HCT116 (cell line): ENCODE data around the gene RNF207. TPM values are rescaled to one million over a fixed set of nuclear protein-coding genes. Genes with fewer than 3 reads are reported as not detected.

Experiments
- ATAC-seq: fragments of 200-7000 bp; cut with Tn5 transposase; 2 replicates; pipeline ENCODE4 v1.9.1; 2020; ENCODE audit warnings: mild to moderate bottlenecking, moderate library complexity
- BruUV-seq: library from RNA; stranded (reverse); fragments of 400-500 nt; replicated peaks from 2 replicates; lab custom pipeline; 2021; lab: Mats Ljungman, UMichigan
- CTCF ChIA-PET: fragments of 300-600 bp; sonication (Branson Sonifier 250); formaldehyde crosslinking; loops from one replicate; lab custom pipeline; 2021; ENCODE audit warnings: antibody characterized with exemption; lab: Charles Lee
- POLR2A ChIA-PET: fragments of 300-600, 350-600 bp; sonication (Branson Sonifier 250); formaldehyde crosslinking; loops from one replicate; lab custom pipeline; 2021; ENCODE audit warnings: antibody characterized with exemption; lab: Charles Lee
- RAD21 ChIA-PET, 2 experiments: fragments of 300-600 bp; sonication (Branson Sonifier 250); formaldehyde crosslinking; loops; one replicate each; lab custom pipeline; 2023; ENCODE audit warnings: low total read pairs in 2 of 2; ENCODE audit not compliant: uncharacterized antibody in 2 of 2, unreplicated experiment in 2 of 2, low non-redundant PET in 1 of 2; lab: Charles Lee
- DNase-seq: peaks from one replicate; pipeline ENCODE4 v3.0.0-alpha.2; 2010; ENCODE audit warnings: low read depth, low spot score
- H2AFZ ChIP-seq: fragments of 200-600 bp; shearing (Covaris generic), sonication (generic); 2 replicates; pipeline ENCODE4 v1.6.1; 2017; ENCODE audit warnings: low read depth, mixed run types, mixed read lengths, antibody characterized with exemption, low read length; ENCODE audit not compliant: poor library complexity, severe bottlenecking
- H3K27ac ChIP-seq: 2 replicates; pipeline ENCODE4 v1.5.1; 2012; ENCODE audit warnings: low read depth, low read length
- H3K27me3 ChIP-seq: fragments of 200-600 bp; sonication (generic); 2 replicates; pipeline ENCODE4 v1.6.1; 2016; ENCODE audit warnings: mixed run types, low read length, mixed read lengths; ENCODE audit not compliant: insufficient read depth
- H3K36me3 ChIP-seq, 2 experiments: fragments of 200-500 bp in 1 of 2; fragments of 200-600 bp in 1 of 2; sonication (Bioruptor generic) in 1 of 2; sonication (generic) in 1 of 2; 2 replicates each; pipeline versions ENCODE4 v1.5.1 to v1.6.1; 2014 to 2016; ENCODE audit warnings: low read length in 2 of 2, inconsistent platforms in 1 of 2, mixed read lengths in 1 of 2, mixed run types in 1 of 2; ENCODE audit not compliant: insufficient read depth in 2 of 2, control insufficient read depth in 1 of 2
- H3K4me1 ChIP-seq, 2 experiments: fragments of 200-600 bp in 1 of 2; sonication (generic) in 1 of 2; 2 replicates each; pipeline versions ENCODE4 v1.5.1 to v1.6.1; 2012 to 2017; ENCODE audit warnings: low read length in 2 of 2, inconsistent platforms in 1 of 2, mild to moderate bottlenecking in 1 of 2, mixed read lengths in 1 of 2, mixed run types in 1 of 2, moderate library complexity in 1 of 2; ENCODE audit not compliant: insufficient read depth in 2 of 2, control insufficient read depth in 1 of 2
- H3K4me2 ChIP-seq: fragments of 200-600 bp; sonication (generic); 2 replicates; pipeline ENCODE4 v1.6.1; 2017; ENCODE audit warnings: mixed run types, low read length, mixed read lengths
- H3K4me3 ChIP-seq, 2 experiments: fragments of 200-600 bp in 1 of 2; sonication (generic) in 1 of 2; replicated peaks in 1 of 2; 2 replicates each; pipeline ENCODE4 v1.5.1; 2011 to 2016; ENCODE audit warnings: low read length in 2 of 2, control low read depth in 1 of 2, low read depth in 1 of 2, mild to moderate bottlenecking in 1 of 2, mixed read lengths in 1 of 2, mixed run types in 1 of 2
- H3K79me2 ChIP-seq: fragments of 200-600 bp; sonication (generic); 2 replicates; pipeline ENCODE4 v1.6.1; 2017; ENCODE audit warnings: mild to moderate bottlenecking, mixed run types, low read length, moderate library complexity, mixed read lengths; ENCODE audit not compliant: insufficient read depth
- H3K9ac ChIP-seq: fragments of 200-600 bp; sonication (generic); 2 replicates; pipeline ENCODE4 v1.6.1; 2016; ENCODE audit warnings: low read length, mixed read lengths
- H3K9me2 ChIP-seq: fragments of 200-600 bp; sonication (generic), shearing (Covaris generic); 2 replicates; pipeline ENCODE4 v1.6.1; 2017; ENCODE audit warnings: mixed run types, mild to moderate bottlenecking, moderate library complexity; ENCODE audit not compliant: insufficient read depth
- H3K9me3 ChIP-seq, 2 experiments: fragments of 200-500 bp in 1 of 2; fragments of 200-600 bp in 1 of 2; sonication (Bioruptor generic) in 1 of 2; sonication (generic) in 1 of 2; 2 replicates each; pipeline ENCODE4 v1.6.1; 2014 to 2017; ENCODE audit warnings: low read length in 2 of 2, mixed read lengths in 2 of 2, inconsistent platforms in 1 of 2, low read depth in 1 of 2, mild to moderate bottlenecking in 1 of 2, mixed run types in 1 of 2, moderate library complexity in 1 of 2; ENCODE audit not compliant: control insufficient read depth in 1 of 2, insufficient read depth in 1 of 2
- H4K20me1 ChIP-seq: fragments of 200-600 bp; sonication (generic), shearing (Covaris generic); 2 replicates; pipeline ENCODE4 v1.6.1; 2017; ENCODE audit warnings: mixed run types, mild to moderate bottlenecking, moderate library complexity; ENCODE audit not compliant: insufficient read depth
- CBX3 ChIP-seq: IDR thresholded peaks from 2 replicates; pipeline ENCODE4 v1.6.1; 2012; ENCODE audit warnings: low read depth
- CEBPB ChIP-seq: IDR thresholded peaks from 2 replicates; pipeline ENCODE4 v1.6.1; 2012; ENCODE audit warnings: low read depth
- CTCF ChIP-seq, 3 experiments: fragments of 200-600 bp in 1 of 3; sonication (generic) in 1 of 3; IDR thresholded peaks in 2 of 3; conservative IDR thresholded peaks in 1 of 3; 2 replicates each; pipeline ENCODE4 v1.5.1; 2012 to 2017; ENCODE audit warnings: low read depth in 2 of 3, low read length in 2 of 3, antibody characterized with exemption in 1 of 3, borderline replicate concordance in 1 of 3, control low read depth in 1 of 3, mild to moderate bottlenecking in 1 of 3, mixed read lengths in 1 of 3, mixed run types in 1 of 3, moderate library complexity in 1 of 3; ENCODE audit not compliant: insufficient read depth in 1 of 3
- EGR1 ChIP-seq: IDR thresholded peaks from 2 replicates; pipeline ENCODE4 v1.6.1; 2012; ENCODE audit warnings: low read depth
- ELF1 ChIP-seq: IDR thresholded peaks from 2 replicates; pipeline ENCODE4 v1.6.1; 2012; ENCODE audit warnings: low read depth, borderline replicate concordance
- EZH2 ChIP-seq: fragments of 200-600 bp; sonication (generic); IDR thresholded peaks from 2 replicates; pipeline ENCODE4 v1.6.1; 2017; ENCODE audit warnings: antibody characterized with exemption, mixed run types
- JUND ChIP-seq: IDR thresholded peaks from 2 replicates; pipeline ENCODE4 v1.6.1; 2012
- MAX ChIP-seq: IDR thresholded peaks from 2 replicates; pipeline ENCODE4 v1.6.1; 2012
- POLR2AphosphoS5 ChIP-seq: IDR thresholded peaks from 2 replicates; pipeline ENCODE4 v1.6.1; 2011; ENCODE audit warnings: mild to moderate bottlenecking, low read depth, low read length, moderate library complexity
- RAD21 ChIP-seq: IDR thresholded peaks from 2 replicates; pipeline ENCODE4 v1.6.1; 2012; ENCODE audit warnings: low read depth, mild to moderate bottlenecking
- SIN3A ChIP-seq: IDR thresholded peaks from 2 replicates; pipeline ENCODE4 v1.6.1; 2012; ENCODE audit warnings: low read depth
- SP1 ChIP-seq: IDR thresholded peaks from 2 replicates; pipeline ENCODE4 v1.6.1; 2012; ENCODE audit warnings: low read depth
- YY1 ChIP-seq: IDR thresholded peaks from 2 replicates; pipeline ENCODE4 v1.6.1; 2011; ENCODE audit warnings: low read length, low read depth, moderate library complexity, mild to moderate bottlenecking; ENCODE audit not compliant: insufficient replicate concordance; ENCODE audit errors: extremely low read depth
- ZFX ChIP-seq: fragments of 450-650 bp; IDR thresholded peaks from 2 replicates; pipeline ENCODE4 v1.6.1; 2017
- ZNF274 ChIP-seq: fragments of 200-500 bp; sonication (Bioruptor generic); IDR thresholded peaks from 2 replicates; pipeline ENCODE4 v1.6.1; 2014; ENCODE audit warnings: mild to moderate bottlenecking, low read depth, low read length, inconsistent platforms
- intact Hi-C: fragments of 100-400 bp; cut with micrococcal nuclease; formaldehyde crosslinking; loops from 2 replicates; pipeline ENCODE4 v1.10.0; 2022
- total RNA-seq: library from RNA; stranded (reverse); gene quantifications from one replicate; pipeline ENCODE4 v1.2.1, GENCODE V29; 2021; ENCODE audit not compliant: unreplicated experiment

The RNF207 gene
- total RNA-seq, 1 experiment from 2014 or later: 61.2 TPM

GRCh38 chr1:6175411-6175828 lies 30.5 kb upstream of the RNF207 start:
- no peak overlapping the region for H3K27ac ChIP-seq
- H3K36me3 ChIP-seq: no peaks in the 10 kb centered on the region
- no peaks in the 10 kb centered on the region for H3K27me3 ChIP-seq
- RAD21 ChIA-PET: no interaction called here
- no peak overlapping the region for H3K4me2 ChIP-seq
- no peaks in the 10 kb centered on the region for H3K79me2 ChIP-seq
- no peak overlapping the region for H3K9ac ChIP-seq
- POLR2A ChIA-PET: no interaction called here
- no peaks in the 10 kb centered on the region for H4K20me1 ChIP-seq
- H3K4me1 ChIP-seq: peaks cover 6 to 11% of the 10 kb centered on the region in 2 experiments; a peak in 3 of 4 replicates
- intact Hi-C loops: no loop called here
- BruUV-seq: no TSS peak
- H2AFZ ChIP-seq: no peak overlapping the region
- no peak for DNase-seq
- CTCF ChIA-PET: no interaction called here
- TF ChIP-seq EZH2 (no peak), ELF1 (no peak), CEBPB (no peak), POLR2AphosphoS5 (no peak), CTCF (IDR thresholded peaks at IDR 0.05 in 2 of 3, conservative IDR thresholded peaks at IDR 0.05 in 1 of 3; ENCODE audit: borderline replicate concordance in 1 of 3, insufficient read depth in 1 of 3, low read depth in 2 of 3, low read length in 2 of 3) (no peak), ZNF274 (no peak)
- ATAC-seq: no peak
- H3K4me3 ChIP-seq: no peak overlapping the region
- no peaks in the 10 kb centered on the region for H3K9me3 ChIP-seq
- no peaks in the 10 kb centered on the region for H3K9me2 ChIP-seq

GRCh38 chr1:6176779-6177178 lies 29.1 kb upstream of the RNF207 start:
- Histone ChIP-seq H3K4me3 (no peak overlapping the region), H3K27me3 (no peaks in the 10 kb centered on the region), H4K20me1 (no peaks in the 10 kb centered on the region), H3K4me2 (no peak overlapping the region), H2AFZ (no peak overlapping the region), H3K9ac (no peak overlapping the region), H3K4me1 (peaks cover 6 to 11% of the 10 kb centered on the region in 2 experiments; a peak in 3 of 4 replicates), H3K27ac (no peak overlapping the region), H3K9me3 (no peaks in the 10 kb centered on the region), H3K36me3 (no peaks in the 10 kb centered on the region), H3K9me2 (no peaks in the 10 kb centered on the region), H3K79me2 (no peaks in the 10 kb centered on the region)
- TF ChIP-seq CTCF (IDR thresholded peaks at IDR 0.05 in 2 of 3, conservative IDR thresholded peaks at IDR 0.05 in 1 of 3; ENCODE audit: borderline replicate concordance in 1 of 3, insufficient read depth in 1 of 3, low read depth in 2 of 3, low read length in 2 of 3): no peak
- TF ChIP-seq SIN3A: no peak
- TF ChIP-seq EZH2: no peak
- no peak for TF ChIP-seq RAD21
- no peak for TF ChIP-seq ZFX
- no peak for TF ChIP-seq POLR2AphosphoS5
- TF ChIP-seq SP1: no peak
- no peak for TF ChIP-seq YY1
- no peak for TF ChIP-seq MAX
- TF ChIP-seq ZNF274: no peak
- no peak for TF ChIP-seq ELF1
- no peak for TF ChIP-seq EGR1
- no peak for TF ChIP-seq CEBPB
- no peak for TF ChIP-seq CBX3
- TF ChIP-seq JUND: no peak
- intact Hi-C loops: no loop called here
- POLR2A ChIA-PET: no interaction called here
- CTCF ChIA-PET: no interaction called here
- no peak for ATAC-seq
- RAD21 ChIA-PET: interaction anchor here in 1 of 2 experiments (0.5 kb wide), 1 partner anchor 28 kb away, joined by 3 read pairs; no protein-coding TSS in a partner anchor
- no peak for DNase-seq
- no TSS peak for BruUV-seq
